Endothelial cell of umbilical vein (primary cell): Measurements from ENCODE around the gene CDK19. TPM values are rescaled to one million over a fixed set of nuclear protein-coding genes. Genes with fewer than 3 reads are reported as not detected.

Experiments used
- BruUV-seq: library from RNA; stranded (reverse); fragments of 400-500 nt; replicated peaks from 2 replicates; lab custom pipeline; 2021; lab: Mats Ljungman, UMichigan
- CTCF ChIA-PET: fragments of 300-600, 350-600 bp; sonication (Branson Sonifier 250); formaldehyde crosslinking; loops from one replicate; lab custom pipeline; 2021; ENCODE audit warnings: antibody characterized with exemption, inconsistent platforms; lab: Charles Lee
- POLR2A ChIA-PET: fragments of 300-600, 350-600 bp; sonication (Branson Sonifier 250); formaldehyde crosslinking; loops from one replicate; lab custom pipeline; 2021; ENCODE audit warnings: antibody characterized with exemption, inconsistent platforms; lab: Charles Lee
- DNase-seq: peaks from one replicate; pipeline ENCODE4 v3.0.0-alpha.2; 2011; ENCODE audit warnings: low read depth, low spot score
- FAIRE-seq: peaks from 2 replicates; lab custom pipeline; 2011; peaks lifted over from hg19 to GRCh38; lab: Jason Lieb, UNC
- H2AFZ ChIP-seq: 2 replicates; pipeline ENCODE4 v1.6.0; 2012; ENCODE audit warnings: low read depth, low read length, control low read depth, inconsistent platforms
- H3K27ac ChIP-seq: 2 replicates; pipeline ENCODE4 v1.5.1; 2011; ENCODE audit warnings: low read depth, mild to moderate bottlenecking, control low read depth, low read length, moderate library complexity; ENCODE audit not compliant: insufficient read depth
- H3K27me3 ChIP-seq, 2 experiments: 2 replicates each; pipeline versions ENCODE4 v1.6.0 to v1.6.1; 2011; ENCODE audit warnings: low read length in 2 of 2, mixed read lengths in 1 of 2; ENCODE audit not compliant: control insufficient read depth in 2 of 2, insufficient read depth in 2 of 2
- H3K36me3 ChIP-seq, 2 experiments: 2 replicates in 1 of 2; 3 replicates in 1 of 2; pipeline ENCODE4 v1.5.1; 2011; ENCODE audit warnings: low read length in 2 of 2, mild to moderate bottlenecking in 1 of 2, moderate library complexity in 1 of 2; ENCODE audit not compliant: control insufficient read depth in 2 of 2, insufficient read depth in 2 of 2; ENCODE audit errors: extremely low read depth in 1 of 2
- H3K4me1 ChIP-seq: 3 replicates; pipeline ENCODE4 v1.5.1; 2011; ENCODE audit warnings: mild to moderate bottlenecking, low read length; ENCODE audit not compliant: control insufficient read depth, insufficient read depth; ENCODE audit errors: extremely low read depth
- H3K4me2 ChIP-seq: 2 replicates; pipeline ENCODE4 v1.6.1; 2011; ENCODE audit warnings: low read length, control low read depth, mixed read lengths; ENCODE audit not compliant: insufficient read depth
- H3K4me3 ChIP-seq, 3 experiments: fragments of 200-600 bp in 1 of 3; sonication (generic), shearing (Covaris generic) in 1 of 3; replicated peaks in 1 of 3; 2 replicates each; pipeline ENCODE4 v1.5.1; 2011 to 2016; ENCODE audit warnings: control low read depth in 3 of 3, low read length in 3 of 3, mild to moderate bottlenecking in 2 of 3, inconsistent platforms in 1 of 3, low read depth in 1 of 3, moderate library complexity in 1 of 3; ENCODE audit not compliant: insufficient read depth in 1 of 3
- H3K79me2 ChIP-seq: 2 replicates; pipeline ENCODE4 v1.6.0; 2012; ENCODE audit warnings: low read length, inconsistent platforms; ENCODE audit not compliant: control insufficient read depth, insufficient read depth
- H3K9ac ChIP-seq: replicated peaks from 2 replicates; pipeline ENCODE3; 2011; ENCODE audit warnings: low read length, control low read depth; ENCODE audit not compliant: insufficient read depth; ENCODE audit errors: extremely low read depth
- H3K9me1 ChIP-seq: replicated peaks from 3 replicates; pipeline ENCODE4 v1.6.0; 2011; ENCODE audit warnings: mild to moderate bottlenecking, low read length; ENCODE audit not compliant: control insufficient read depth, insufficient read depth; ENCODE audit errors: extremely low read depth
- H3K9me3 ChIP-seq: replicated peaks from 2 replicates; pipeline ENCODE4 v1.5.1; 2012; ENCODE audit warnings: low read length, inconsistent platforms; ENCODE audit not compliant: control insufficient read depth, insufficient read depth
- H4K20me1 ChIP-seq: replicated peaks from 2 replicates; pipeline ENCODE3; 2011; ENCODE audit warnings: mild to moderate bottlenecking, low read length; ENCODE audit not compliant: control insufficient read depth, insufficient read depth; ENCODE audit errors: extremely low read depth
- EZH2 ChIP-seq: IDR thresholded peaks from 2 replicates; pipeline ENCODE4 v1.6.1; 2012; ENCODE audit warnings: borderline replicate concordance, low read depth, mild to moderate bottlenecking, moderate library complexity, low read length, inconsistent platforms; ENCODE audit not compliant: severe bottlenecking
- FOS ChIP-seq: IDR thresholded peaks from 2 replicates; pipeline ENCODE4 v1.6.1; 2011; ENCODE audit warnings: mild to moderate bottlenecking, low read length, moderate library complexity, borderline replicate concordance; ENCODE audit not compliant: insufficient read depth
- GATA2 ChIP-seq: IDR thresholded peaks from 2 replicates; pipeline ENCODE4 v1.7.0; 2011; ENCODE audit warnings: low read depth, mild to moderate bottlenecking, moderate library complexity, mixed read lengths, low read length; ENCODE audit not compliant: insufficient read length, insufficient read depth
- JUN ChIP-seq: IDR thresholded peaks from 2 replicates; pipeline ENCODE4 v1.6.1; 2011; ENCODE audit warnings: borderline replicate concordance, low read depth; ENCODE audit not compliant: insufficient read length, insufficient read depth
- MYC ChIP-seq: IDR thresholded peaks from one replicate; pipeline ENCODE4 v1.6.1; 2011; ENCODE audit warnings: mild to moderate bottlenecking, low read depth, low read length
- POLR2A ChIP-seq: IDR thresholded peaks from 2 replicates; pipeline ENCODE4 v1.6.1; 2012; ENCODE audit warnings: low read depth, mild to moderate bottlenecking, control low read depth, low read length
- POLR2AphosphoS5 ChIP-seq: IDR thresholded peaks from 2 replicates; pipeline ENCODE4 v1.6.1; 2012; ENCODE audit warnings: low read depth, mild to moderate bottlenecking, control low read depth, low read length, moderate library complexity; ENCODE audit not compliant: insufficient read depth
- dilution Hi-C: fragments of 300-500 bp; cut with MboI; formaldehyde crosslinking; loops from one replicate; pipeline ENCODE4 v1.15.0; 2019; ENCODE audit warnings: low sequenced_read_pairs; ENCODE audit not compliant: extremely low pct_ligation_motif_present
- intact Hi-C: fragments of 100-400 bp; cut with micrococcal nuclease; formaldehyde crosslinking; loops from one replicate; pipeline ENCODE4 v1.10.0; 2022
- polyA plus RNA-seq, 4 experiments: library from polyadenylated mRNA; depleted of rRNA in 3 of 4; stranded (reverse) in 3 of 4; unstranded in 1 of 4; fragments of >200 nt; gene quantifications; 2 replicates each; pipeline versions ENCODE4 v1.2.1 to v1.2.3, GENCODE V29; 2011 to 2012; ENCODE audit warnings: missing spikeins in 1 of 4
- total RNA-seq: library from RNA; stranded (reverse); gene quantifications from 2 replicates; pipeline ENCODE4 v1.2.3, GENCODE V29; 2021
- TF ChIP-seq, protein P1 (sequence below), 2 donors: IDR thresholded peaks; 1 replicate in 1 of 2; 2 replicates in 1 of 2; pipeline ENCODE4 v1.5.1; 2011; ENCODE audit warnings: low read length in 2 of 2, mild to moderate bottlenecking in 2 of 2, moderate library complexity in 2 of 2, control low read depth in 1 of 2, inconsistent platforms in 1 of 2, low read depth in 1 of 2; ENCODE audit not compliant: insufficient read depth in 1 of 2; ENCODE audit errors: extremely low read depth in 1 of 2
- TF ChIP-seq, protein P2 (sequence below): IDR thresholded peaks from 2 replicates; pipeline ENCODE4 v1.6.1; 2011; ENCODE audit not compliant: insufficient read depth, insufficient read length

The CDK19 gene
- total and polyA plus RNA-seq, 2 donors (not counting 3 experiments of a cell fraction or from before 2014, with no cell fraction given) = 4.6 to 12.1 TPM

DNA sequence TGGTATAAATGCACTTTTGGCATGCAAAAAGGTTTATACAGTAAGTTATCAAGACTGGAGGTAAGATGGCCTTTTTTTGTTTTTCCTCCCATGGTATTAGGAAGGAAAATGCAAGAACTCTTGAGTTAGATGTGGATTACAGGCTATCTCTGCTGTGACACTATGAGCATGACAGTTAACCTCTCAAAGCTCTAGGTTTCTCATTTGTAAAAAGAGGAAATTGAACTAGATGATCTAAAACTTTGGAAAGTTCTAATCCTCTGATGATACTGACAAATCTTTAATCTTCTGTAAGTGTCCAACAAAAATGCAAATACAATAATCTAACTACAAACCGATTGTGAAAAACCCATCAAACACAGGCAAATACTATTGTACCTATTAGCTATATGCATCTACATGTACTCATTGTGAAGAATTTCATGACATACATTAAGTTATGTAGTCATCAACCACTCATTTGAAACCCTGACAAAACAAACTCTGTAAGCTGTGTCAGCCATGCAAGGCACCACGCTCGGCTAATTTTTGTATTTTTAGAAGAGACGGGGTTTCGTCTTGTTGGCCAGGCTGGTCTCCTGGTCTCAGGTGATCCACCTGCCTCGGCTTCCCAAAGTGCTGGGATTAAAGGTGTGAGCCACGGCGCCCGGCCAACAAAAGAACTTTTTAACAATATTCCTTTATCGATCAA lies 4.2 kb downstream of the CDK19 start:
- H3K9ac ChIP-seq = no peak overlapping the region
- H3K36me3 ChIP-seq = no peaks in the 10 kb centered on the region
- ChIA-PET CTCF (no interaction called here), POLR2A (interaction anchor here (1.1 kb wide), 1 partner anchor 63 kb away, joined by 3 read pairs; the partner anchor contains the start of gene AMD1)
- TF ChIP-seq POLR2AphosphoS5 = no peak
- no peak for TF ChIP-seq MYC
- TF ChIP-seq POLR2A = no peak
- TF ChIP-seq FOS = no peak
- TF ChIP-seq JUN = no peak
- TF ChIP-seq, protein P1, sequence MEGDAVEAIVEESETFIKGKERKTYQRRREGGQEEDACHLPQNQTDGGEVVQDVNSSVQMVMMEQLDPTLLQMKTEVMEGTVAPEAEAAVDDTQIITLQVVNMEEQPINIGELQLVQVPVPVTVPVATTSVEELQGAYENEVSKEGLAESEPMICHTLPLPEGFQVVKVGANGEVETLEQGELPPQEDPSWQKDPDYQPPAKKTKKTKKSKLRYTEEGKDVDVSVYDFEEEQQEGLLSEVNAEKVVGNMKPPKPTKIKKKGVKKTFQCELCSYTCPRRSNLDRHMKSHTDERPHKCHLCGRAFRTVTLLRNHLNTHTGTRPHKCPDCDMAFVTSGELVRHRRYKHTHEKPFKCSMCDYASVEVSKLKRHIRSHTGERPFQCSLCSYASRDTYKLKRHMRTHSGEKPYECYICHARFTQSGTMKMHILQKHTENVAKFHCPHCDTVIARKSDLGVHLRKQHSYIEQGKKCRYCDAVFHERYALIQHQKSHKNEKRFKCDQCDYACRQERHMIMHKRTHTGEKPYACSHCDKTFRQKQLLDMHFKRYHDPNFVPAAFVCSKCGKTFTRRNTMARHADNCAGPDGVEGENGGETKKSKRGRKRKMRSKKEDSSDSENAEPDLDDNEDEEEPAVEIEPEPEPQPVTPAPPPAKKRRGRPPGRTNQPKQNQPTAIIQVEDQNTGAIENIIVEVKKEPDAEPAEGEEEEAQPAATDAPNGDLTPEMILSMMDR (IDR thresholded peaks at IDR 0.05; ENCODE audit: extremely low read depth in 1 of 2, insufficient read depth in 1 of 2, low read depth in 1 of 2, low read length in 2 of 2) = no peak
- TF ChIP-seq, protein P2, sequence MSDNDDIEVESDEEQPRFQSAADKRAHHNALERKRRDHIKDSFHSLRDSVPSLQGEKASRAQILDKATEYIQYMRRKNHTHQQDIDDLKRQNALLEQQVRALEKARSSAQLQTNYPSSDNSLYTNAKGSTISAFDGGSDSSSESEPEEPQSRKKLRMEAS = no peak
- no peak for TF ChIP-seq GATA2
- TF ChIP-seq EZH2 = no peak
- no peaks in the 10 kb centered on the region for H4K20me1 ChIP-seq
- no peak overlapping the region for H2AFZ ChIP-seq
- FAIRE-seq (no peak), DNase-seq (no peak)
- peaks cover 3% of the 10 kb centered on the region for H3K79me2 ChIP-seq
- BruUV-seq = no TSS peak
- dilution Hi-C loops = no loop called here
- no peak overlapping the region for H3K4me3 ChIP-seq
- H3K4me2 ChIP-seq = no peak overlapping the region
- intact Hi-C loops = no loop called here
- no peaks in the 10 kb centered on the region for H3K27me3 ChIP-seq
- H3K27ac ChIP-seq = no peak overlapping the region
- peaks cover 4% of the 10 kb centered on the region for H3K4me1 ChIP-seq
- H3K9me1 ChIP-seq = no peaks in the 10 kb centered on the region
- H3K9me3 ChIP-seq = no peaks in the 10 kb centered on the region
